Hindlimb muscle (tissue), 1 donor: ENCODE measurements around the gene B4GALT4. TPM values are rescaled to one million over a fixed set of nuclear protein-coding genes. Genes with fewer than 3 reads are reported as not detected.
"Not testable (repeated sequence)": the region's sequence is repeated elsewhere in the genome, so short reads cannot be mapped to it uniquely, and the experiment has no call there.

ENCODE experiments used
- DNase-seq: peaks from one replicate; pipeline ENCODE4 v3.0.0-alpha.2; 2013
- polyA plus RNA-seq: library from polyadenylated mRNA; unstranded; fragments of 120-200 nt; gene quantifications from one replicate; pipeline ENCODE4 v1.2.1, GENCODE V29; 2013; ENCODE audit not compliant: insufficient read length

Gene B4GALT4
- polyA plus RNA-seq, result 9.5 TPM

GRCh38 chr3:119240591-119241434 is at the start of gene B4GALT4:
B4GALT4 (minus strand) TSS chr3:119240878; CDS start chr3:119230099, 10,779 bp downstream.
- DNase-seq, result peak; percentile 93

GRCh38 chr3:119289404-119289770 is 48.7 kb upstream of the B4GALT4 start:
- DNase-seq, result no peak

GRCh38 chr3:119288669-119289403 is 48.2 kb upstream of the B4GALT4 start:
- DNase-seq, result no peak

- DNase-seq, result no peak
Observed at GRCh38 chr3:119279584-119280243, 39.0 kb upstream of the B4GALT4 start.

GRCh38 chr3:119279101-119279554 is 38.5 kb upstream of the B4GALT4 start:
- DNase-seq, result no peak

- DNase-seq, result no peak
Observed at GRCh38 chr3:119276680-119277079, 36.0 kb upstream of the B4GALT4 start.

GRCh38 chr3:119270212-119270611 is 29.5 kb upstream of the B4GALT4 start:
- DNase-seq, result not testable (repeated sequence)

GRCh38 chr3:119261055-119261454 is 20.4 kb upstream of the B4GALT4 start:
- DNase-seq, result no peak

- DNase-seq, result no peak
Observed at GRCh38 chr3:119259821-119260220, 19.1 kb upstream of the B4GALT4 start.

GRCh38 chr3:119258915-119259314 is 18.2 kb upstream of the B4GALT4 start:
- no peak for DNase-seq

- DNase-seq, result no peak
Observed at GRCh38 chr3:119257654-119258410, 17.2 kb upstream of the B4GALT4 start.

- no peak for DNase-seq
Observed at GRCh38 chr3:119257111-119257510, 16.4 kb upstream of the B4GALT4 start.

- DNase-seq, result no peak
Observed at GRCh38 chr3:119255214-119255613, 14.5 kb upstream of the B4GALT4 start.

- no peak for DNase-seq
Observed at GRCh38 chr3:119245778-119246177, 5.1 kb upstream of the B4GALT4 start.

GRCh38 chr3:119243712-119244111 is 3.0 kb upstream of the B4GALT4 start:
- DNase-seq, result no peak

GRCh38 chr3:119243058-119243529 is 2.4 kb upstream of the B4GALT4 start:
- DNase-seq, result not testable (repeated sequence)

- DNase-seq, result not testable (repeated sequence)
Observed at GRCh38 chr3:119242387-119243057, 1.8 kb upstream of the B4GALT4 start.

GRCh38 chr3:119240101-119240590 is 532 bp downstream of the B4GALT4 start:
- DNase-seq, result no peak

GRCh38 chr3:119239206-119239820 is 1.4 kb downstream of the B4GALT4 start:
- no peak for DNase-seq

- no peak for DNase-seq
Observed at GRCh38 chr3:119238363-119238762, 2.3 kb downstream of the B4GALT4 start.

- no peak for DNase-seq
Observed at GRCh38 chr3:119237299-119237698, 3.4 kb downstream of the B4GALT4 start.
